Peyer's patch (tissue), 4 donors: ENCODE measurements around the gene CATSPER3. TPM values are rescaled to one million over a fixed set of nuclear protein-coding genes. Genes with fewer than 3 reads are reported as not detected.

Experiments
- DNase-seq, 3 donors: peaks; one replicate each; pipeline ENCODE4 v3.0.0-alpha.2; 2017 to 2019
- H3K27ac ChIP-seq, 4 donors: fragments of 200-600 bp; sonication (generic); one replicate each; pipeline ENCODE4 v1.5.1; 2016 to 2019
- H3K27me3 ChIP-seq, 2 donors: fragments of 200-600 bp; sonication (generic); one replicate each; pipeline ENCODE4 v1.5.1; 2019
- H3K36me3 ChIP-seq, 3 donors: fragments of 200-600 bp; sonication (generic); one replicate each; pipeline ENCODE4 v1.5.1; 2016 to 2019
- H3K4me1 ChIP-seq, 4 donors: fragments of 200-600 bp; sonication (generic); one replicate each; pipeline ENCODE4 v1.5.1; 2016 to 2019
- H3K4me3 ChIP-seq, 4 donors: fragments of 200-600 bp; sonication (generic); 1 replicate in 3 of 4; 2 replicates in 1 of 4; pipeline ENCODE4 v1.5.1; 2016 to 2019; ENCODE audit warnings: mild to moderate bottlenecking in 1 of 4
- H3K9me3 ChIP-seq, 4 donors: fragments of 200-600 bp; sonication (generic); one replicate each; pipeline ENCODE4 v1.5.1; 2016 to 2019; ENCODE audit warnings: mild to moderate bottlenecking in 1 of 4
- POLR2A ChIP-seq, 2 donors: fragments of 450-650 bp; IDR thresholded peaks; one replicate each; pipeline ENCODE4 v1.5.1; 2017; ENCODE audit warnings: antibody characterized with exemption in 2 of 2, mild to moderate bottlenecking in 2 of 2, moderate library complexity in 2 of 2
- total RNA-seq, 4 donors: library from RNA; depleted of rRNA; stranded (reverse); fragments of >200 nt; gene quantifications; one replicate each; pipeline ENCODE4 v1.1.0, GENCODE V29; 2016
- TF ChIP-seq, protein P1 (sequence below), 6 experiments: fragments of 450-650 bp in 4 of 6; fragments of 200-600 bp in 2 of 6; sonication (generic) in 1 of 6; IDR thresholded peaks; one replicate each; pipeline ENCODE4 v1.5.1; 2017 to 2019; ENCODE audit warnings: antibody characterized with exemption in 6 of 6, mild to moderate bottlenecking in 3 of 6, moderate library complexity in 1 of 6

The CATSPER3 gene
- total RNA-seq, 4 donors from 2014 or later, result 1.1 to 2.5 (median 2.4) TPM; not detected in 1

DNA sequence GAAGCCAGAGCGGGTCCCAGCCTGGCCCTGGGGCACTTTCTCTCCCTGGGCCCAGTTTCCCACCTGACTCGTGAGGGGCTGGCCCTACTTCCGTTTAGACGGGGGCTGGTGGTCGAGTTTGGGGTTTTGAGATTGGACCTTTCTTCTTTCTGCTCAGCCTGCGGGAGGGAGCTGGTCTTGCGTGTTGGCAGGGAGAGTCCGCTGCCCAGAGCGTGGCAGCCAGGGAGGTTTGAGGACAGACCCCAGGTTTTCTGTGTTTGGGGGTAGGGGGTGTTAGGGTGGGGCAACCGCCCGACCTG is 72.3 kb downstream of the CATSPER3 start:
- peaks cover 0 to 22% (median 14%) of the 10 kb centered on the region in 4 donors for H3K4me1 ChIP-seq
- H3K36me3 ChIP-seq, result no peaks in the 10 kb centered on the region
- DNase-seq, result no peak
- H3K4me3 ChIP-seq, result peak overlapping the region in 3 of 4 donors; percentile 33 to 41 (median 36)
- TF ChIP-seq POLR2A (IDR thresholded peaks at IDR 0.05), result no peak
- TF ChIP-seq, protein P1, sequence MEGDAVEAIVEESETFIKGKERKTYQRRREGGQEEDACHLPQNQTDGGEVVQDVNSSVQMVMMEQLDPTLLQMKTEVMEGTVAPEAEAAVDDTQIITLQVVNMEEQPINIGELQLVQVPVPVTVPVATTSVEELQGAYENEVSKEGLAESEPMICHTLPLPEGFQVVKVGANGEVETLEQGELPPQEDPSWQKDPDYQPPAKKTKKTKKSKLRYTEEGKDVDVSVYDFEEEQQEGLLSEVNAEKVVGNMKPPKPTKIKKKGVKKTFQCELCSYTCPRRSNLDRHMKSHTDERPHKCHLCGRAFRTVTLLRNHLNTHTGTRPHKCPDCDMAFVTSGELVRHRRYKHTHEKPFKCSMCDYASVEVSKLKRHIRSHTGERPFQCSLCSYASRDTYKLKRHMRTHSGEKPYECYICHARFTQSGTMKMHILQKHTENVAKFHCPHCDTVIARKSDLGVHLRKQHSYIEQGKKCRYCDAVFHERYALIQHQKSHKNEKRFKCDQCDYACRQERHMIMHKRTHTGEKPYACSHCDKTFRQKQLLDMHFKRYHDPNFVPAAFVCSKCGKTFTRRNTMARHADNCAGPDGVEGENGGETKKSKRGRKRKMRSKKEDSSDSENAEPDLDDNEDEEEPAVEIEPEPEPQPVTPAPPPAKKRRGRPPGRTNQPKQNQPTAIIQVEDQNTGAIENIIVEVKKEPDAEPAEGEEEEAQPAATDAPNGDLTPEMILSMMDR (IDR thresholded peaks at IDR 0.05), result no peak
- H3K27ac ChIP-seq, result peak overlapping the region in 2 of 4 donors; percentile 9 to 26
- peaks cover 0 to 42% of the 10 kb centered on the region in 2 donors for H3K27me3 ChIP-seq
- H3K9me3 ChIP-seq, result no peaks in the 10 kb centered on the region

DNA sequence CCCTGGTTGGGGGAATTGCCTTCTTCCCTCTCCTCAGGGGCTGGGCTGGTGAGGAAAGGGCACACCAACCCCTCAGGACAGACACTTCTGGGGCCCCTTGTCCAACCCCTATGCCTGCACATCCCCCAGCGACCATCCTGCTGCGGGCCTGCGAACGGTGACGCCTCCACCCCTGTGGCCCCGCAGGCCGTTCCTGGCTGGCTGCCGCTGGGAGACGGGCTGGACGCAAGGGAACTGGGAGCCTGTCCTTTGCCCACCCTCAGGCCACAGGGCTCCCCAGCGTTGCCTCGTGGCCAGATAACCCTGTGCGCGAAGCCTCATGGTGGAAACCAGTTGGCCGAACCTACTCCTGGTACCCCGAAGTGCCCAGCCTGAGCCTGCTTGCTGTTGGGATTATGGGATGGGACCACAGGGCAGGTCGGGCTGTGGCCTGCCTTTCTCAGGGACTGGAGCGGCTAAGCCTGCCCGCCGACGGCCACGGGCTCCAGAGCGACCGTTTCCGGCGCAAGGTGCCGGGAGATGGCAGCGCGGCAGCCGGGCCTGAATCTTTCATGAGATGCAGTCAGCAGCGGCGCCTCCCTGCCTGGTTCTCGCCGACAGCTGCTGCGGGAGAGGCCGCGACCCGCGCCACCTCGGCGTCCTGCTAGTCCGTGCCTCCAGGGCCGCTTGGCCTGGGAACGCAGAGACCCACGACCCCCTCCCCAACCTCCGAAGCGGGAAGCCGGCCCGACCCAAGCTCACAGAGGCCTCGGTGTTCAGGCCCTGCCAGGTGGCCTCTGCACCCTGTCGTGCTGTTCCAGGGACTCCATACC is 72.8 kb downstream of the CATSPER3 start:
- DNase-seq, result no peak
- no peak for TF ChIP-seq POLR2A (IDR thresholded peaks at IDR 0.05)
- TF ChIP-seq, protein P1 (IDR thresholded peaks at IDR 0.05), result no peak
- Histone ChIP-seq H3K27ac (no peak overlapping the region), H3K4me1 (peaks cover 0 to 22% (median 14%) of the 10 kb centered on the region in 4 donors), H3K27me3 (peaks cover 0 to 41% of the 10 kb centered on the region in 2 donors), H3K4me3 (no peak overlapping the region), H3K36me3 (no peaks in the 10 kb centered on the region), H3K9me3 (no peaks in the 10 kb centered on the region)

DNA sequence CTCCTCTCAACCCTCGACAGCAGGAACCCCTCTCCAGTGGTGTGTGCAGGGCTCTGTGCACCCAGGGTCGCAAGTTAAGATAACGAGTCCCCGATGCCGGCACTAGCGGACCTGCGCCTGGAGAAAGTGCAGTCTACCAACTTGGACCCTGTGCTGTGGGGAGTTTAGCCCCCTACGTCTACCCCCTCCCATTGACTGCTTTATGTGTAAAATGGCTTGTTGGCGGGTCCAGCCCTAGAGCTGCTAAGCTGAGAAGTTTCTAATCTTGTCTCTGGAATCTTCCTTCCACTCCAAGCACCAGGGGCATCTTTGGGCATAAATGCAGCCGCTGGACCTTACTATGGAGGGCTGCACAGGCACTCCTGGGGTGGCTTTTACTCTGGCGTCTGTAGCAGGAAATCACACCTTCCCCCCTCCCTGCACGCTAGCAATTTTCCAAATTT is 73.5 kb downstream of the CATSPER3 start:
- Histone ChIP-seq H3K36me3 (no peaks in the 10 kb centered on the region), H3K4me1 (peaks cover 0 to 22% (median 14%) of the 10 kb centered on the region in 4 donors), H3K4me3 (no peak overlapping the region), H3K27me3 (peaks cover 0 to 41% of the 10 kb centered on the region in 2 donors), H3K27ac (no peak overlapping the region), H3K9me3 (no peaks in the 10 kb centered on the region)
- DNase-seq, result no peak
- no peak for TF ChIP-seq POLR2A (IDR thresholded peaks at IDR 0.05)
- TF ChIP-seq, protein P1 (IDR thresholded peaks at IDR 0.05), result no peak

DNA sequence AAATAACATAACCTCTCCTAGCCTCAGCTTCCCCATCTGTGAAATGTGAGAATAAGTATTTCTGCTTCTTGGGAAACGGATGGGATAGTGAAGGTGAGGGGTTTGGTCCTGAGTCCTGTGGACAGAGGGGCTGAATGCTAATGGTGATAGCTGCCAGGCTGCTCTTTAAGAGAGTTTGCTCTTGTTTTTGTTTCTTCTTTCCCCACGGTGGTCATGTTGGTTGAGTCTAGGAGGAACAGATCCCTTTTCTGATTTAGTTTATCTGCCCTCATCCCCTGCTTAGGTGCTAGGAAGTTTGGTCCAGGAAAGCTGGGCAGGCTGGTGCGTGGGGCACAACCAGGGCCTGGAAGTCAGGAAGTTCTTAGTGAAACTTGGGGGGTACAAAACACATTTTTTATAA is 74.0 kb downstream of the CATSPER3 start:
- TF ChIP-seq, protein P1 (IDR thresholded peaks at IDR 0.05), result no peak
- TF ChIP-seq POLR2A (IDR thresholded peaks at IDR 0.05), result no peak
- no peaks in the 10 kb centered on the region for H3K9me3 ChIP-seq
- peaks cover 0 to 41% of the 10 kb centered on the region in 2 donors for H3K27me3 ChIP-seq

DNA sequence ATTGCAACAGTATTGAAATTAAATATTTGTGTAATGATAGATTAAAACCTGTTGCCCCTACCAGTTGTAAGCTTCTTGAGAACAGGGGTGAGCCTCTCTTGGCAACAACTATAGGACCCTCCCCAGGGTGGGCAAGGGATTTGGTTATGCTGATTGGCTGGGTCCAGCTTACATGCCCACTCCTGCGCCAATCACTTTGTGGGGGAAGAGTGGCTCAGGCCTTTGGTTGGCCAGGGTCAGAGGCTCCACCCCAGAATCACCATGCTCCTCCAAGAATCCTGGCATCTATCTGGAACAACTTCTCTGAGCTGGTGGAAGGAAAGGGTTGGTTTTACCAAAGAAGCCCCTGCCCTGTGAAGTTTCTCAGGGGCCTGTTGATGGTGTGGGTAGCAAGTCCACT is 74.9 kb downstream of the CATSPER3 start:
- TF ChIP-seq, protein P1 (IDR thresholded peaks at IDR 0.05), result no peak
- no peak for TF ChIP-seq POLR2A (IDR thresholded peaks at IDR 0.05)
- no peaks in the 10 kb centered on the region for H3K36me3 ChIP-seq
- peaks cover 0 to 35% of the 10 kb centered on the region in 2 donors for H3K27me3 ChIP-seq
- DNase-seq, result no peak
- no peak overlapping the region for H3K4me3 ChIP-seq
- H3K9me3 ChIP-seq, result no peaks in the 10 kb centered on the region
- no peak overlapping the region for H3K27ac ChIP-seq
- peaks cover 0 to 22% (median 14%) of the 10 kb centered on the region in 4 donors for H3K4me1 ChIP-seq

More for the DNA sequence above, 74.0 kb downstream of the CATSPER3 start:
- Histone ChIP-seq H3K36me3 (no peaks in the 10 kb centered on the region), H3K27ac (no peak overlapping the region), H3K4me1 (peaks cover 0 to 22% (median 14%) of the 10 kb centered on the region in 4 donors), H3K4me3 (no peak overlapping the region)
- no peak for DNase-seq
